HEK293 (cell line): ENCODE measurements around the gene FHIP1B.
"Not testable (repeated sequence)": the region's sequence is repeated elsewhere in the genome, so short reads cannot be mapped to it uniquely, and the experiment has no call there.

Experiments used
- CTCF ChIA-PET: fragments of 350-600 bp; formaldehyde crosslinking; extraction: SDS; loops from one replicate; lab custom pipeline; 2021; ENCODE audit warnings: antibody characterized with exemption; lab: Yijun Ruan, JAX
- POLR2A ChIA-PET: fragments of 300-600 bp; formaldehyde crosslinking; extraction: SDS; loops from one replicate; lab custom pipeline; 2020; ENCODE audit warnings: antibody characterized with exemption, inconsistent platforms; lab: Yijun Ruan, JAX
- H3K27ac ChIP-seq: fragments of 200-500 bp; sonication (Bioruptor generic); 2 replicates; pipeline ENCODE4 v1.5.1; 2014; ENCODE audit warnings: low read depth, low read length, control low read depth, inconsistent platforms; ENCODE audit errors: extremely low read depth
- H3K36me3 ChIP-seq, 2 experiments: fragments of 200-500 bp in 1 of 2; sonication (Bioruptor generic) in 1 of 2; 1 replicate in 1 of 2; 2 replicates in 1 of 2; pipeline ENCODE4 v1.5.1; 2014 to 2017; ENCODE audit warnings: inconsistent platforms in 2 of 2, low read length in 2 of 2; ENCODE audit not compliant: control insufficient read depth in 2 of 2, insufficient read depth in 1 of 2
- H3K4me1 ChIP-seq: fragments of 200-500 bp; sonication (Bioruptor generic); 2 replicates; pipeline ENCODE4 v1.5.1; 2014; ENCODE audit warnings: mild to moderate bottlenecking, low read length, inconsistent platforms; ENCODE audit not compliant: control insufficient read depth, insufficient read depth
- H3K4me3 ChIP-seq: 2 replicates; pipeline ENCODE4 v1.5.1; 2011; ENCODE audit warnings: low read depth, mild to moderate bottlenecking, control low read depth, low read length, moderate library complexity
- H3K9me3 ChIP-seq: fragments of 200-500 bp; sonication (Bioruptor generic); 2 replicates; pipeline ENCODE4 v1.5.1; 2014; ENCODE audit warnings: low read depth, low read length, inconsistent platforms; ENCODE audit not compliant: control insufficient read depth, insufficient read depth
- ATF2 ChIP-seq: fragments of 450-650 bp; formaldehyde crosslinking; IDR thresholded peaks from 2 replicates; pipeline ENCODE4 v1.5.1; 2016; ENCODE audit warnings: missing biosample characterization, missing genetic modification characterization, low read depth
- MZF1 ChIP-seq: fragments of 450-650 bp; formaldehyde crosslinking; IDR thresholded peaks from 2 replicates; pipeline ENCODE4 v1.5.1; 2017; ENCODE audit warnings: missing biosample characterization, missing genetic modification characterization, borderline replicate concordance
- PRDM1 ChIP-seq: fragments of 450-650 bp; formaldehyde crosslinking; IDR thresholded peaks from 2 replicates; pipeline ENCODE4; 2016; ENCODE audit warnings: missing biosample characterization, missing genetic modification characterization
- SCRT1 ChIP-seq: fragments of 450-650 bp; formaldehyde crosslinking; IDR thresholded peaks from 2 replicates; pipeline ENCODE4 v1.5.1; 2016; ENCODE audit warnings: missing biosample characterization, missing genetic modification characterization, borderline replicate concordance
- SETDB1 ChIP-seq: IDR thresholded peaks from one replicate; pipeline ENCODE4 v1.6.1; 2017; ENCODE audit warnings: mild to moderate bottlenecking, low read length, moderate library complexity, mixed read lengths; ENCODE audit not compliant: insufficient read length
- TSHZ1 ChIP-seq: fragments of 450-650 bp; formaldehyde crosslinking; IDR thresholded peaks from 2 replicates; pipeline ENCODE4 v1.5.1; 2016; ENCODE audit warnings: missing biosample characterization, missing genetic modification characterization, borderline replicate concordance
- ZBTB11 ChIP-seq: fragments of 450-650 bp; formaldehyde crosslinking; conservative IDR thresholded peaks from 2 replicates; pipeline ENCODE4 v1.5.1; 2016; ENCODE audit warnings: low read depth, missing biosample characterization, missing genetic modification characterization
- ZEB2 ChIP-seq: fragments of 450-650 bp; formaldehyde crosslinking; IDR thresholded peaks from 2 replicates; pipeline ENCODE4 v1.5.1; 2016; ENCODE audit warnings: missing biosample characterization, missing genetic modification characterization
- ZFP41 ChIP-seq: fragments of 450-650 bp; formaldehyde crosslinking; IDR thresholded peaks from 2 replicates; pipeline ENCODE4 v1.5.1; 2016; ENCODE audit warnings: missing biosample characterization, missing genetic modification characterization, borderline replicate concordance
- ZNF221 ChIP-seq: fragments of 450-650 bp; formaldehyde crosslinking; IDR thresholded peaks from 2 replicates; pipeline ENCODE4 v1.5.1; 2017; ENCODE audit warnings: missing biosample characterization, missing genetic modification characterization, borderline replicate concordance
- ZNF501 ChIP-seq: fragments of 450-650 bp; formaldehyde crosslinking; IDR thresholded peaks from 2 replicates; pipeline ENCODE4 v1.5.1; 2016; ENCODE audit warnings: missing biosample characterization, missing genetic modification characterization
- ZNF529 ChIP-seq: fragments of 450-650 bp; formaldehyde crosslinking; IDR thresholded peaks from 2 replicates; pipeline ENCODE4 v1.5.1; 2017; ENCODE audit warnings: missing genetic modification characterization, missing biosample characterization; ENCODE audit not compliant: insufficient replicate concordance
- ZNF555 ChIP-seq: fragments of 450-650 bp; formaldehyde crosslinking; conservative IDR thresholded peaks from 2 replicates; pipeline ENCODE4 v1.5.1; 2017; ENCODE audit warnings: missing biosample characterization, mild to moderate bottlenecking, missing genetic modification characterization, inconsistent platforms
- ZNF560 ChIP-seq: fragments of 450-650 bp; formaldehyde crosslinking; IDR thresholded peaks from 2 replicates; pipeline ENCODE4 v1.5.1; 2017; ENCODE audit warnings: missing biosample characterization, missing genetic modification characterization, borderline replicate concordance
- ZNF580 ChIP-seq: fragments of 450-650 bp; formaldehyde crosslinking; IDR thresholded peaks from 2 replicates; pipeline ENCODE4 v1.5.1; 2016; ENCODE audit warnings: missing biosample characterization, missing genetic modification characterization
- ZNF600 ChIP-seq: fragments of 450-650 bp; formaldehyde crosslinking; IDR thresholded peaks from 2 replicates; pipeline ENCODE4 v1.5.1; 2016; ENCODE audit warnings: missing biosample characterization, missing genetic modification characterization
- ZNF624 ChIP-seq: fragments of 450-650 bp; formaldehyde crosslinking; IDR thresholded peaks from 2 replicates; pipeline ENCODE4 v1.5.1; 2017; ENCODE audit warnings: missing biosample characterization, missing genetic modification characterization
- ZNF677 ChIP-seq: fragments of 450-650 bp; IDR thresholded peaks from 2 replicates; pipeline ENCODE4 v1.5.0; 2018; ENCODE audit warnings: missing biosample characterization, mild to moderate bottlenecking, missing genetic modification characterization, moderate library complexity
- ZNF704 ChIP-seq: fragments of 450-650 bp; formaldehyde crosslinking; IDR thresholded peaks from 2 replicates; pipeline ENCODE4 v1.5.1; 2016; ENCODE audit warnings: missing biosample characterization, missing genetic modification characterization

Gene FHIP1B

GRCh38 chr11:6283453-6284023, 49.1 kb upstream of the FHIP1B start:
- TF ChIP-seq ZEB2 (no peak), ZNF580 (no peak), ZNF221 (tag by site-specific recombination) (no peak), ZNF555 (no peak), PRDM1 (tag by site-specific recombination) (no peak), ZFP41 (tag by site-specific recombination) (no peak), ATF2 (tag by site-specific recombination) (no peak), ZNF560 (no peak), ZNF704 (tag by site-specific recombination) (no peak), ZNF501 (no peak), SCRT1 (tag by site-specific recombination) (no peak), ZNF677 (no peak)
- Histone ChIP-seq H3K36me3 (no peaks in the 10 kb centered on the region), H3K9me3 (no peaks in the 10 kb centered on the region), H3K4me3 (no peak overlapping the region), H3K4me1 (no peaks in the 10 kb centered on the region), H3K27ac (no peak overlapping the region)
- ChIA-PET CTCF (interaction anchor here (0.8 to 1.1 kb wide), 3 partner anchors 9 to 68 kb away, joined by 3 to 4 read pairs (median 4); no protein-coding TSS in a partner anchor), POLR2A (no interaction called here)

GRCh38 chr11:6280809-6281208, 46.4 kb upstream of the FHIP1B start:
- H3K4me1 ChIP-seq, POLR2A ChIA-PET: not testable (repeated sequence)
- CTCF ChIA-PET: interaction anchor here (0.7 kb wide), 1 partner anchor 8 kb away, joined by 3 read pairs; no protein-coding TSS in a partner anchor

GRCh38 chr11:6273188-6273587, 38.8 kb upstream of the FHIP1B start:
- POLR2A ChIA-PET: no interaction called here
- no peak for TF ChIP-seq ZNF624 (tag by site-specific recombination)
- TF ChIP-seq ZNF529: no peak
- TF ChIP-seq, all 188 proteins: peak for 0
- CTCF ChIA-PET: interaction anchor here (0.6 to 1.8 kb wide), 3 partner anchors 39 to 90 kb away, joined by 3 to 5 read pairs (median 3); no protein-coding TSS in a partner anchor

More at GRCh38 chr11:6280809-6281208, 46.4 kb upstream of the FHIP1B start:
- H3K27ac ChIP-seq, H3K4me3 ChIP-seq, H3K9me3 ChIP-seq, H3K36me3 ChIP-seq: not testable (repeated sequence)

GRCh38 chr11:6271598-6271997, 37.2 kb upstream of the FHIP1B start:
- H3K4me3 ChIP-seq: no peak overlapping the region
- no peaks in the 10 kb centered on the region for H3K36me3 ChIP-seq
- no peaks in the 10 kb centered on the region for H3K9me3 ChIP-seq
- ChIA-PET POLR2A (no interaction called here), CTCF (no interaction called here)
- H3K27ac ChIP-seq: no peak overlapping the region
- no peaks in the 10 kb centered on the region for H3K4me1 ChIP-seq
- no peak for TF ChIP-seq MZF1 (tag by site-specific recombination)
- TF ChIP-seq SETDB1: no peak
- no peak for TF ChIP-seq ZBTB11 (tag by site-specific recombination)
- TF ChIP-seq TSHZ1 (tag by site-specific recombination): no peak
- no peak for TF ChIP-seq ZNF600 (tag by site-specific recombination)

More at GRCh38 chr11:6273188-6273587, 38.8 kb upstream of the FHIP1B start:
- H3K4me1 ChIP-seq: no peaks in the 10 kb centered on the region
- H3K9me3 ChIP-seq: no peaks in the 10 kb centered on the region
- H3K36me3 ChIP-seq: no peaks in the 10 kb centered on the region
- H3K27ac ChIP-seq: no peak overlapping the region
- no peak overlapping the region for H3K4me3 ChIP-seq
